Measurements from ENCODE around the gene LRRC3C. TPM values are rescaled to one million over a fixed set of nuclear protein-coding genes. Genes with fewer than 3 reads are reported as not detected.
"Not testable (repeated sequence)": the region's sequence is repeated elsewhere in the genome, so short reads cannot be mapped to it uniquely, and the experiment has no call there.

The LRRC3C gene
- total RNA-seq, 3 donors from 2014 or later, result not detected

GRCh38 chr17:39899215-39899614, 28.3 kb upstream of the LRRC3C start:
- no peaks in the 10 kb centered on the region for H3K36me3 ChIP-seq (ENCODE audit: low read depth)
- H3K4me1 ChIP-seq (ENCODE audit: low read depth), result no peaks in the 10 kb centered on the region
- DNase-seq (no peak), ATAC-seq (no peak)
- H3K9me3 ChIP-seq, result no peaks in the 10 kb centered on the region
- H3K4me3 ChIP-seq, result no peak overlapping the region
- intact Hi-C loops (cut with DNase I, micrococcal nuclease), result no loop called here
- TF ChIP-seq, protein P1, sequence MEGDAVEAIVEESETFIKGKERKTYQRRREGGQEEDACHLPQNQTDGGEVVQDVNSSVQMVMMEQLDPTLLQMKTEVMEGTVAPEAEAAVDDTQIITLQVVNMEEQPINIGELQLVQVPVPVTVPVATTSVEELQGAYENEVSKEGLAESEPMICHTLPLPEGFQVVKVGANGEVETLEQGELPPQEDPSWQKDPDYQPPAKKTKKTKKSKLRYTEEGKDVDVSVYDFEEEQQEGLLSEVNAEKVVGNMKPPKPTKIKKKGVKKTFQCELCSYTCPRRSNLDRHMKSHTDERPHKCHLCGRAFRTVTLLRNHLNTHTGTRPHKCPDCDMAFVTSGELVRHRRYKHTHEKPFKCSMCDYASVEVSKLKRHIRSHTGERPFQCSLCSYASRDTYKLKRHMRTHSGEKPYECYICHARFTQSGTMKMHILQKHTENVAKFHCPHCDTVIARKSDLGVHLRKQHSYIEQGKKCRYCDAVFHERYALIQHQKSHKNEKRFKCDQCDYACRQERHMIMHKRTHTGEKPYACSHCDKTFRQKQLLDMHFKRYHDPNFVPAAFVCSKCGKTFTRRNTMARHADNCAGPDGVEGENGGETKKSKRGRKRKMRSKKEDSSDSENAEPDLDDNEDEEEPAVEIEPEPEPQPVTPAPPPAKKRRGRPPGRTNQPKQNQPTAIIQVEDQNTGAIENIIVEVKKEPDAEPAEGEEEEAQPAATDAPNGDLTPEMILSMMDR (IDR thresholded peaks at IDR 0.05), result no peak

DNA sequence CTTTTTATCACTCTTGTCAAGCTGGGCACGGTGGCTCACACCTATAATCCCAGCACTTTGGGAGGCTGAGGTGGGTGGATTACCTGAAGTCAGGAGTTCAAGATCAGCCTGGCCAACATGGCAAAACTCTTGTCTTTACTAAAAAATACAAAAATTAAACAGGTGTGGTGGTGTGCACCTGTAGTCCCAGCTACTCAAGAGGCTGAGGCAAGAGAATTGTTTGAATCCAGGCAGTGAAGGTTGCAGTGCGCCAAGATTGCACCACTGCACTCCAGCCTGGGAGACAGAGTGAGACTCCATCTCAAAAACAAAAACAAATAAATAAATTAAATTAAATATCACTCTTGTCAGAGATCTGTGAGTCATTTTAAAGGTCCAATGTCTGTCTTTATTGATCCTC, 25.5 kb upstream of the LRRC3C start:
- H3K9me3 ChIP-seq; H3K4me3 ChIP-seq; intact Hi-C loops (cut with DNase I, micrococcal nuclease); DNase-seq; H3K4me1 ChIP-seq (ENCODE audit: low read depth); H3K36me3 ChIP-seq (ENCODE audit: low read depth); ATAC-seq: not testable (repeated sequence)

DNA sequence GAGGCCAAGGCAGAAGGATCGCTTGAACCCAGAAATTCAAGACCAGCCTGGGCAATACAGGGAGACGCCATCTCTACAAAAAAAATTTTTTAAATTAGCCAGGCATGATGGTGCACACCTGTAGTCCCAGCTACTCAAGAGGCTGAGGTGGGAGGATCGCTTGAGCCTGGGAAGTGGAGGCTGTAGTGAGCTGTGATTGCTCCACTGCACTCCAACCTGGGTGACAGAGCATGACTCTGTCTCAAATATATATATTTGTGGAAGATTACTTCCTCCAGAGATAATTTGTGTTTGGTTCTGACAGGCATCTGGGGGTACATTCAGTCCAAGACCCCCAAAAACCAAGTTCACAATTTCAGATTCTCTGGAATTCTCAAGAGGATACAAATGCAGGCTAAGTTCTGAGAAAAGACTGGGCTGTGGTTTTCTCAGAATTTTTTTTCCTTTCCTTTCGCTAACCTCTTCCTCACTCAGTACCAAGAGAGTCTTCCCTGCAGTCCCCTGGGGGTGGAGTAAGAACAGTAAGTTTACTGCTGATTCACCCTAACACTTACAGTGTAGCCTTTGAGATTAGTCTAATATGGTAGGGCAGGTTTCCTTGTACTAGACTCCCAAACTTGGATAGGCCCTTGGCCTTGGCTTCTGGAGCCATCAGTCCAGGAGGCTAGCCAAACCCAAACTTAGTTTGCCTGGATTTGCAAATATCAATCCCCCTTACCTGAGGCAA, 24.2 kb upstream of the LRRC3C start:
- intact Hi-C loops (cut with DNase I, micrococcal nuclease), result no loop called here
- DNase-seq (no peak), ATAC-seq (no peak)
- Histone ChIP-seq H3K36me3 (ENCODE audit: low read depth) (no peaks in the 10 kb centered on the region), H3K9me3 (no peaks in the 10 kb centered on the region), H3K4me1 (ENCODE audit: low read depth) (no peaks in the 10 kb centered on the region), H3K4me3 (no peak overlapping the region)
- TF ChIP-seq, protein P1 (IDR thresholded peaks at IDR 0.05), result no peak

GRCh38 chr17:39904990-39905288, 22.6 kb upstream of the LRRC3C start:
- Histone ChIP-seq H3K4me1 (ENCODE audit: low read depth) (no peaks in the 10 kb centered on the region), H3K4me3 (no peak overlapping the region), H3K9me3 (no peaks in the 10 kb centered on the region), H3K36me3 (ENCODE audit: low read depth) (no peaks in the 10 kb centered on the region)
- ATAC-seq, result no peak
- TF ChIP-seq, protein P1 (IDR thresholded peaks at IDR 0.05), result no peak
- no peak for DNase-seq
- intact Hi-C loops (cut with DNase I, micrococcal nuclease), result no loop called here

- Histone ChIP-seq H3K4me3 (no peak overlapping the region), H3K36me3 (ENCODE audit: low read depth) (peaks cover 4% of the 10 kb centered on the region), H3K9me3 (no peaks in the 10 kb centered on the region), H3K4me1 (ENCODE audit: low read depth) (no peaks in the 10 kb centered on the region)
- no peak for ATAC-seq
- TF ChIP-seq, protein P1 (IDR thresholded peaks at IDR 0.05), result no peak
- no peak for DNase-seq
- intact Hi-C loops (cut with DNase I, micrococcal nuclease), result no loop called here
Measured at GRCh38 chr17:39908789-39909352, 18.7 kb upstream of the LRRC3C start.

GRCh38 chr17:39913989-39914388, 13.5 kb upstream of the LRRC3C start:
- Histone ChIP-seq H3K4me3 (no peak overlapping the region), H3K4me1 (ENCODE audit: low read depth) (peaks cover 11% of the 10 kb centered on the region), H3K9me3 (no peaks in the 10 kb centered on the region), H3K36me3 (ENCODE audit: low read depth) (peaks cover 7% of the 10 kb centered on the region)
- intact Hi-C loops (cut with DNase I, micrococcal nuclease), result no loop called here
- DNase-seq (no peak), ATAC-seq (no peak)
- TF ChIP-seq, protein P1 (IDR thresholded peaks at IDR 0.05), result no peak

Data from mucosa of descending colon (tissue), 3 donors.